ENCODE results near the gene SPATS1.

GRCh38 chr6:44332585-44332984 lies 9.9 kb upstream of the SPATS1 start:
- no peak for TF ChIP-seq CTCF (IDR thresholded peaks at IDR 0.05; ENCODE audit: low read length)
- TF ChIP-seq EZH2 (IDR thresholded peaks at IDR 0.05; ENCODE audit: borderline replicate concordance, low read length) = no peak
